ENCODE data around the gene PTPRH.

- no peak for TF ChIP-seq CTCF (IDR thresholded peaks at IDR 0.05)
- no peak for TF ChIP-seq POLR2A (IDR thresholded peaks at IDR 0.05)
Measured at GRCh38 chr19:55173714-55174409, 35.4 kb downstream of the PTPRH start.

Data from right lobe of liver (tissue), 4 donors.